ENCODE results near the gene CELF1. TPM values are rescaled to one million over a fixed set of nuclear protein-coding genes. Genes with fewer than 3 reads are reported as not detected.

Gene CELF1
- total and polyA plus RNA-seq, 2 experiments from 2014 or later, result 59.1 to 84.6 TPM

- no peaks in the 10 kb centered on the region for H3K27me3 ChIP-seq
- H3K36me3 ChIP-seq (replicated peaks; ENCODE audit: insufficient read depth, low read depth), result no peaks in the 10 kb centered on the region
- no peaks in the 10 kb centered on the region for H3K9me3 ChIP-seq (ENCODE audit: low read depth)
- peaks cover 70% of the 10 kb centered on the region for H4K20me1 ChIP-seq (ENCODE audit: insufficient read depth, poor library complexity, severe bottlenecking)
- H3K79me2 ChIP-seq, result peaks cover 99% of the 10 kb centered on the region
- no peak overlapping the region for H3K27ac ChIP-seq
- H3K4me3 ChIP-seq, result no peak overlapping the region
- H2AFZ ChIP-seq, result no peak overlapping the region
- peaks cover 25% of the 10 kb centered on the region for H3K4me1 ChIP-seq (ENCODE audit: insufficient read depth)
- no peak for DNase-seq (ENCODE audit: low spot score)
- H3K4me2 ChIP-seq, result no peak overlapping the region
- no peaks in the 10 kb centered on the region for H3K9me2 ChIP-seq (replicated peaks; ENCODE audit: insufficient read depth)
- TF ChIP-seq EZH2 (IDR thresholded peaks at IDR 0.05; ENCODE audit: borderline replicate concordance) (no peak), EZH2phosphoT487 (IDR thresholded peaks at IDR 0.05; ENCODE audit: low read depth, severe bottlenecking, unreplicated experiment) (no peak), CTCF (IDR thresholded peaks at IDR 0.05; ENCODE audit: poor library complexity) (no peak)
- 88% methylated on average over 3 of the region's 3 CpGs for WGBS (ENCODE audit: low lambda C conversion rate, missing lambda C conversion rate)
Observed at GRCh38 chr11:47516155-47516554, 36.8 kb downstream of the CELF1 start.

GRCh38 chr11:47514825-47515647, 37.9 kb downstream of the CELF1 start:
- peak; percentile 34 for DNase-seq (ENCODE audit: low spot score)
- Histone ChIP-seq H3K4me1 (ENCODE audit: insufficient read depth) (peaks cover 25% of the 10 kb centered on the region), H3K4me3 (no peak overlapping the region), H3K9me2 (replicated peaks; ENCODE audit: insufficient read depth) (no peaks in the 10 kb centered on the region), H3K79me2 (peaks cover 99% of the 10 kb centered on the region), H3K9me3 (ENCODE audit: low read depth) (no peaks in the 10 kb centered on the region), H3K27ac (no peak overlapping the region), H2AFZ (no peak overlapping the region), H3K27me3 (no peaks in the 10 kb centered on the region), H3K36me3 (replicated peaks; ENCODE audit: insufficient read depth, low read depth) (no peaks in the 10 kb centered on the region), H4K20me1 (ENCODE audit: insufficient read depth, poor library complexity, severe bottlenecking) (peaks cover 59% of the 10 kb centered on the region), H3K4me2 (no peak overlapping the region)
- no peak for TF ChIP-seq EZH2phosphoT487 (IDR thresholded peaks at IDR 0.05; ENCODE audit: low read depth, severe bottlenecking, unreplicated experiment)
- no peak for TF ChIP-seq EZH2 (IDR thresholded peaks at IDR 0.05; ENCODE audit: borderline replicate concordance)
- no peak for TF ChIP-seq CTCF (IDR thresholded peaks at IDR 0.05; ENCODE audit: poor library complexity)
- WGBS (ENCODE audit: low lambda C conversion rate, missing lambda C conversion rate), result 77% methylated on average over 5 of the region's 5 CpGs

GRCh38 chr11:47512701-47513100, 40.2 kb downstream of the CELF1 start:
- no peaks in the 10 kb centered on the region for H3K27me3 ChIP-seq
- H2AFZ ChIP-seq, result no peak overlapping the region
- peak overlapping the region; percentile 89 for H3K27ac ChIP-seq
- peak overlapping the region; percentile 3 for H3K4me2 ChIP-seq
- H3K36me3 ChIP-seq (replicated peaks; ENCODE audit: insufficient read depth, low read depth), result no peaks in the 10 kb centered on the region
- no peak overlapping the region for H3K4me3 ChIP-seq
- no peak for TF ChIP-seq EZH2phosphoT487 (IDR thresholded peaks at IDR 0.05; ENCODE audit: low read depth, severe bottlenecking, unreplicated experiment)
- no peak for TF ChIP-seq EZH2 (IDR thresholded peaks at IDR 0.05; ENCODE audit: borderline replicate concordance)
- no peak for TF ChIP-seq CTCF (IDR thresholded peaks at IDR 0.05; ENCODE audit: poor library complexity)
- H3K4me1 ChIP-seq (ENCODE audit: insufficient read depth), result peaks cover 27% of the 10 kb centered on the region
- peaks cover 99% of the 10 kb centered on the region for H3K79me2 ChIP-seq
- H4K20me1 ChIP-seq (ENCODE audit: insufficient read depth, poor library complexity, severe bottlenecking), result peaks cover 55% of the 10 kb centered on the region
- 32% methylated on average over 2 of the region's 2 CpGs for WGBS (ENCODE audit: low lambda C conversion rate, missing lambda C conversion rate)
- DNase-seq (ENCODE audit: low spot score), result peak; percentile 23
- no peaks in the 10 kb centered on the region for H3K9me3 ChIP-seq (ENCODE audit: low read depth)
- H3K9me2 ChIP-seq (replicated peaks; ENCODE audit: insufficient read depth), result no peaks in the 10 kb centered on the region

Data from hepatocyte (in vitro differentiated cells).